Measurements from ENCODE around the gene ARHGDIG. TPM values are rescaled to one million over a fixed set of nuclear protein-coding genes. Genes with fewer than 3 reads are reported as not detected.

The ARHGDIG gene
- total RNA-seq, 2 donors from 2014 or later, result 5.9 to 6.8 TPM

DNA sequence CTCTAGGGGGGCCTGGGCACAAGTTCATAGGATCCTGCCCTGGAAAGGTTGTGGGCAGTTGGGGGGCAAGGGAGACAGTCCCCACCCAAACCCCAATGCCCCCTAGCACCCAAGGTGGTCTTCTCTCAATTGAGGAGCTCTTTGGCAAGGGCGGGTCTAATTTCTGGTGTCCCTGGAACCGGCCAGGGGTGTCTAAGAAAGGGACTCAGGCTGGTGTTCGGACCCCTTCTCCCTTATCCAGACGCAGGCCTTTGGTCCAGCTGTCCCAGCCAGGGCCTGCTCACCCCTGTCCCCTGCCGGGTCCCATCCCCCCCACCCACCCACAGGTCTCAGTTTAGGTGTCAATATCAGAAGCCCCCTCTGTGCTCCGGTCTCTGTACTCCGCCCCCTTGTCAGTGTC lies 860 bp upstream of the ARHGDIG start:
- TF ChIP-seq, protein P1, sequence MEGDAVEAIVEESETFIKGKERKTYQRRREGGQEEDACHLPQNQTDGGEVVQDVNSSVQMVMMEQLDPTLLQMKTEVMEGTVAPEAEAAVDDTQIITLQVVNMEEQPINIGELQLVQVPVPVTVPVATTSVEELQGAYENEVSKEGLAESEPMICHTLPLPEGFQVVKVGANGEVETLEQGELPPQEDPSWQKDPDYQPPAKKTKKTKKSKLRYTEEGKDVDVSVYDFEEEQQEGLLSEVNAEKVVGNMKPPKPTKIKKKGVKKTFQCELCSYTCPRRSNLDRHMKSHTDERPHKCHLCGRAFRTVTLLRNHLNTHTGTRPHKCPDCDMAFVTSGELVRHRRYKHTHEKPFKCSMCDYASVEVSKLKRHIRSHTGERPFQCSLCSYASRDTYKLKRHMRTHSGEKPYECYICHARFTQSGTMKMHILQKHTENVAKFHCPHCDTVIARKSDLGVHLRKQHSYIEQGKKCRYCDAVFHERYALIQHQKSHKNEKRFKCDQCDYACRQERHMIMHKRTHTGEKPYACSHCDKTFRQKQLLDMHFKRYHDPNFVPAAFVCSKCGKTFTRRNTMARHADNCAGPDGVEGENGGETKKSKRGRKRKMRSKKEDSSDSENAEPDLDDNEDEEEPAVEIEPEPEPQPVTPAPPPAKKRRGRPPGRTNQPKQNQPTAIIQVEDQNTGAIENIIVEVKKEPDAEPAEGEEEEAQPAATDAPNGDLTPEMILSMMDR (IDR thresholded peaks at IDR 0.05), result no peak
- DNase-seq (ENCODE audit: low spot score), result no peak
- Histone ChIP-seq H3K27ac (no peak overlapping the region), H3K4me1 (peaks cover 0 to 32% of the 10 kb centered on the region in 2 donors), H3K36me3 (no peaks in the 10 kb centered on the region), H3K9me3 (no peaks in the 10 kb centered on the region), H3K27me3 (no peaks in the 10 kb centered on the region), H3K4me3 (no peak overlapping the region)

- H3K27ac ChIP-seq, result no peak overlapping the region
- DNase-seq (ENCODE audit: low spot score), result no peak
- TF ChIP-seq, protein P1 (IDR thresholded peaks at IDR 0.05), result no peak
- no peaks in the 10 kb centered on the region for H3K27me3 ChIP-seq
- no peaks in the 10 kb centered on the region for H3K36me3 ChIP-seq
- no peaks in the 10 kb centered on the region for H3K9me3 ChIP-seq
- H3K4me3 ChIP-seq, result peak overlapping the region; percentile 33 to 44
- H3K4me1 ChIP-seq, result peaks cover 0 to 27% of the 10 kb centered on the region in 2 donors
Measured at GRCh38 chr16:280005-280460, 358 bp upstream of the ARHGDIG start.

DNA sequence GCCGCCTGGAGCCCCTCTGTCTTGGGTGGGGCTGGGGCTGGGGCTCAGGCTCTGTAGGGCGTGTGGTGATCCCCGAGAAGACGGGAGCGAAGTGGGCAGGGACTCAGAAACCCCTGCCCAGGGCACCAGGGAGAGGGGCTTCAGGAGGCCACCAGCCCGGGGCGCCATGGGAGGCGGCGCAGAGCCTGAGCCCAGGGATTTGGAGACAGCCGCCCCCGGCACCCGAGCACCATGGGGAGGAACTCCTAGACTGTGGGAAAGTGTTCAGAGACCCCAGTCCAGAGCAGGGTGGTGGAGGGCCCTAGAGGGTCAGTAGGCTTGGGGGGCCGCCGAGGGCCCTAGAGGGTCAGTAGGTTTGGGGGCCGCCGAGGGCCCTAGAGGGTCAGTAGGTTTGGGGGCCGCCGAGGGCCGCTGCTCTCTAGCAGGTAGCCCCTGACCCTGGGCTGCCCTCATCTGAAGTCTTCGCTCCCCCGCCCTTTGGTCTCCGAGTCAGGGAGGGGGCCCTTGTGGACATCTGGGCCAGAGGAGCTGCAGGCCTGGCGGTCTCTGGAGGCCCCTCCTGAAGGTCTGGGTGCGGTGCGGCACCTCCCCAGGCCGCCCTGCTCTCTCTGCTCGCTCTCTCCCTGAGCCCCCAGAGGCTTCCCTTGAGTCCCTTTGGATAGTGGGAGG lies 734 bp downstream of the ARHGDIG start:
- H3K4me3 ChIP-seq, result peak overlapping the region; percentile 33 to 49
- no peak overlapping the region for H3K27ac ChIP-seq
- H3K9me3 ChIP-seq, result no peaks in the 10 kb centered on the region
- peaks cover 0 to 21% of the 10 kb centered on the region in 2 donors for H3K4me1 ChIP-seq
- TF ChIP-seq, protein P1 (IDR thresholded peaks at IDR 0.05), result no peak
- H3K27me3 ChIP-seq, result no peaks in the 10 kb centered on the region
- H3K36me3 ChIP-seq, result no peaks in the 10 kb centered on the region
- DNase-seq (ENCODE audit: low spot score), result no peak

DNA sequence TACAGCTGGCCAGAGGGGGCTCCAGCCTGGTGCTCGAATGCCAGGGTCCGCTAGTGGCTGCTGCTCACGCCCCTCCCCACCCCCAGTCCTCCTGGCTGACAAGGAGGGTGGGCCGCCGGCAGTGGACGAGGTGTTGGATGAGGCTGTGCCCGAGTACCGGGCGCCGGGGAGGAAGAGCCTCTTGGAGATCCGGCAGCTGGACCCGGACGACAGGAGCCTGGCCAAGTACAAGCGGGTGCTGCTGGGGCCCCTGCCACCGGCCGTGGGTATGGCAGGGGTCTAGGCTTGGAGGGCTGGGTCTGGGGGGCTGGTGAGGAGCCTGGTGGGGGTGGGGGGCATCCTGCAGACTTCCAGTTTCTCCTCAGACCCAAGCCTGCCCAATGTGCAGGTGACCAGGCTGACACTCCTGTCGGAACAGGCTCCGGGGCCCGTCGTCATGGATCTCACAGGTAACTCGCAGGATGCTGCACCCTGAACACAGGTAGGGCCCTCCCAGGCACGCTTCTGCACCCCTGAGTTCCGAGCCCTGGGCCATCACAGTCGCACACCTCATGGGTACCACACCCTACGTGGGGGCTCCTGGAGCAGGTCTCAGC lies 1.4 kb downstream of the ARHGDIG start:
- Histone ChIP-seq H3K9me3 (no peaks in the 10 kb centered on the region), H3K4me3 (no peak overlapping the region), H3K36me3 (no peaks in the 10 kb centered on the region), H3K27me3 (no peaks in the 10 kb centered on the region), H3K27ac (no peak overlapping the region), H3K4me1 (peaks cover 0 to 16% of the 10 kb centered on the region in 2 donors)
- no peak for DNase-seq (ENCODE audit: low spot score)
- TF ChIP-seq, protein P1 (IDR thresholded peaks at IDR 0.05), result no peak

DNA sequence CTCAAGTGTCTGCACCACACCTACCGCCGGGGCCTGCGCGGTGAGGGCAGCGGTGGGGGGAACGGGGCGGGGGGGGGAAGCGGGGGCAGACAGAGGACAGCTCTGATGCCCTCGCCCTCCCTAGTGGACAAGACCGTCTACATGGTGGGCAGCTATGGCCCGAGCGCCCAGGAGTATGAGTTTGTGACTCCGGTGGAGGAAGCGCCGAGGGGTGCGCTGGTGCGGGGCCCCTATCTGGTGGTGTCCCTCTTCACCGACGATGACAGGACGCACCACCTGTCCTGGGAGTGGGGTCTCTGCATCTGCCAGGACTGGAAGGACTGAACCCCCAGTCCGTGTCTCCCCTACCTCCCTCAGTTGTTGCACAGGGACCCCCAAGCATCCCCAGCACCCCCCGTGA lies 2.1 kb downstream of the ARHGDIG start:
- TF ChIP-seq, protein P1 (IDR thresholded peaks at IDR 0.05), result no peak
- no peak overlapping the region for H3K27ac ChIP-seq
- H3K4me3 ChIP-seq, result no peak overlapping the region
- H3K4me1 ChIP-seq, result peaks cover 0 to 16% of the 10 kb centered on the region in 2 donors
- H3K9me3 ChIP-seq, result no peaks in the 10 kb centered on the region
- DNase-seq (ENCODE audit: low spot score), result no peak
- peaks cover 2% of the 10 kb centered on the region for H3K36me3 ChIP-seq
- H3K27me3 ChIP-seq, result no peaks in the 10 kb centered on the region

All from right atrium auricular region (tissue), 2 donors.